ENCODE measurements around the gene CCS.
"Not testable (repeated sequence)": the region's sequence is repeated elsewhere in the genome, so short reads cannot be mapped to it uniquely, and the experiment has no call there.

The CCS gene

GRCh38 chr11:66592457-66593302, at the start of gene CCS, which contains the start of gene CCDC87:
TSS of gene CCS (plus strand) at chr11:66593185. CDS start at chr11:66593262, 77 bp downstream.
TSS of gene CCDC87 (minus strand) at chr11:66593063. CDS start at chr11:66593015, 48 bp downstream.
- DNase-seq = peak; percentile 40 to 98 (median 90)

GRCh38 chr11:66543263-66544107, 49.5 kb upstream of the CCS start:
- peak in 8 of 56 donors; percentile 11 to 42 (median 26) for DNase-seq

- not testable (repeated sequence) for DNase-seq
Measured at GRCh38 chr11:66544952-66545351, 48.0 kb upstream of the CCS start.

GRCh38 chr11:66545701-66546367, 47.2 kb upstream of the CCS start, which contains the start of gene ZDHHC24:
TSS of gene ZDHHC24 (minus strand) at chr11:66546048. CDS start at chr11:66546003, 45 bp downstream.
- peak; percentile 36 to 97 (median 91) for DNase-seq

- DNase-seq = no peak
Measured at GRCh38 chr11:66546368-66546965, 46.5 kb upstream of the CCS start, which contains the start of gene ACTN3. TSS of gene ACTN3 (plus strand) at chr11:66546903. CDS start at chr11:66546938, 35 bp downstream.

- DNase-seq = no peak
Measured at GRCh38 chr11:66546966-66547661, 45.9 kb upstream of the CCS start.

- no peak for DNase-seq
Measured at GRCh38 chr11:66547662-66548009, 45.3 kb upstream of the CCS start.

- no peak for DNase-seq
Measured at GRCh38 chr11:66548041-66548440, 44.9 kb upstream of the CCS start.

- DNase-seq = no peak
Measured at GRCh38 chr11:66548774-66549630, 44.0 kb upstream of the CCS start.

- DNase-seq = no peak
Measured at GRCh38 chr11:66549696-66550095, 43.3 kb upstream of the CCS start.

GRCh38 chr11:66550887-66551286, 42.1 kb upstream of the CCS start:
- DNase-seq = no peak

GRCh38 chr11:66554602-66555001, 38.4 kb upstream of the CCS start:
- no peak for DNase-seq

GRCh38 chr11:66555416-66555815, 37.6 kb upstream of the CCS start:
- no peak for DNase-seq

- DNase-seq = no peak
Measured at GRCh38 chr11:66556086-66556485, 36.9 kb upstream of the CCS start.

- DNase-seq = no peak
Measured at GRCh38 chr11:66557733-66558326, 35.2 kb upstream of the CCS start.

GRCh38 chr11:66559142-66559865, 33.7 kb upstream of the CCS start:
- DNase-seq = peak in 2 of 56 donors; percentile 32 to 39

- no peak for DNase-seq
Measured at GRCh38 chr11:66559866-66560676, 32.9 kb upstream of the CCS start.

Data from nucleus accumbens (tissue), 56 donors.